Activated CD8-positive, alpha-beta memory T cell treated with anti-CD3 and anti-CD28 coated beads for 1 hour (primary cell): ENCODE results near the gene OPN1SW.

ENCODE experiments used
- DNase-seq, 2 donors: peaks; one replicate each; pipeline ENCODE4 v3.0.0-alpha.2; 2020; ENCODE audit warnings: low read depth in 1 of 2; ENCODE audit errors: extremely low read depth in 1 of 2

The OPN1SW gene

GRCh38 chr7:128735436-128735835 lies 40.2 kb downstream of the OPN1SW start:
- no peak for DNase-seq

- DNase-seq = no peak
Observed at GRCh38 chr7:128734890-128735289, 40.7 kb downstream of the OPN1SW start.

- no peak for DNase-seq
Observed at GRCh38 chr7:128733278-128733645, 42.3 kb downstream of the OPN1SW start.

GRCh38 chr7:128732521-128733277 lies 42.9 kb downstream of the OPN1SW start:
- no peak for DNase-seq

- DNase-seq = no peak
Observed at GRCh38 chr7:128731184-128731583, 44.4 kb downstream of the OPN1SW start.

- no peak for DNase-seq
Observed at GRCh38 chr7:128729494-128729893, 46.1 kb downstream of the OPN1SW start.

- DNase-seq = no peak
Observed at GRCh38 chr7:128728598-128728997, 47.0 kb downstream of the OPN1SW start.

- no peak for DNase-seq
Observed at GRCh38 chr7:128727239-128727638, 48.4 kb downstream of the OPN1SW start.

GRCh38 chr7:128726737-128727072 lies 48.9 kb downstream of the OPN1SW start:
- no peak for DNase-seq

GRCh38 chr7:128726059-128726736 lies 49.4 kb downstream of the OPN1SW start:
- DNase-seq = no peak

- DNase-seq = no peak
Observed at GRCh38 chr7:128725531-128725930, 50.1 kb downstream of the OPN1SW start.

- no peak for DNase-seq
Observed at GRCh38 chr7:128724743-128725142, 50.9 kb downstream of the OPN1SW start.
